GM21619 (cell line): ENCODE results near the gene ARL5A.
A peak's percentile ranks its signal among the peaks of the same experiment; 100 is the strongest.

Experiments used
- ATAC-seq: cut with Tn5 transposase; IDR thresholded peaks from one replicate; pipeline ENCODE4 v1.9.1; 2021; ENCODE audit not compliant: unreplicated experiment

The ARL5A gene

DNA sequence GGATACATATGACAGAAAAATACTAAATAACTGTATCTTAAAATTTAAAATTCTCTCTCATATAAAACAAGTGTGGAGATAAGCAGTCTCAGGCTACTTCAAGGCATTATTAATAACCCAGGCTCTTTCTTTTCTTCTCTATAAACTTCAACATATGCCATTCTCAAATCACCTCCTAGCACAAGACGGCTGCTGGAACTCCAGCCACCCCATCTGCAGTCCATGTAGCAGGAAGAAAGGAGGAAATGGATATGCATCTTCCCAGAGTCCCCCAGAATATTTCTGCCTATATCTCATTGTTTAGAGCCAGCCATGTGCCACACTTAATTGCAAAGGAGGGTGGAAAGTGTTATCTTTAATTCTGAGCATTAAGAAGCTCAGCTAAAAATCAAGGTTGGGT is 58.6 kb downstream of the ARL5A start:
- ATAC-seq, result no peak

DNA sequence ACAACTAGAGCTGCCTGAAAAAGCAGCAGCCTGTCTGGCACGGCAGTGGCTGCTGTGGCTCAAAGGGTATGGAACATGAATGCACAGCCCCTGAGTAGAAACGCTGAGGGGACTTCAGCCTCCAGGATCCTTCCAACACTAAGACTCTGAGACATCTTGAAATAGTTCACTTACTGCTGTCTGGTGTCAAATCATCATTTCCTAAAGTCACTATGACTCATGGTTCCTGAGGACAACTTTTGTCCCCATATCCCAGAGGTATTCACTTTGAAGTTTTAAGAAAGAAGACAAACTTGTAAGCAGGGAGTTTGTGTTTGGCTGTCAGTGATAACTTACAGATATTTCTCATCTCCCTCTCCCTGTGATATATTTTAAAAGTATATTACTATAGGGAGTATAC is 60.7 kb downstream of the ARL5A start:
- ATAC-seq, result no peak

- ATAC-seq, result peak; percentile 56
Observed at GRCh38 chr2:151766437-151767153, 61.6 kb downstream of the ARL5A start.

- peak; percentile 28 for ATAC-seq
Observed at GRCh38 chr2:151765760-151766410, 62.3 kb downstream of the ARL5A start.

DNA sequence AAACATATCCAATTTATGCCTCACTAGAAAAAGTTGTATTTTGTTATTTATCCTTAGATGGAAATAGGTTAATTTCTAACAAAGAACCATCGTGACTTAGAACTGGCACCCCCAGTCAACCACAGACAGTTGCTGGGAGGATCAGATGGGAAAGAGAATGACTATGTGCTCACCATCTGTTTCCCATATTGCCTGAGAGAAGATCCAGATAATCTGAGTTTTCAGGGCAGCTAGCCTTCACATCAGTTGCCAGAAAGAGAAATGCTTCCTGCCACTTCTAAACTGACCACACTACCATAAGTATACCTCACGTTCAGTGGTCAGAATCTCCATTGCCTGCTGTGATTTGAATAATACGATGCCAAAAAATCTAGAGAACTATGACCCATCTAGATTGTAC is 65.5 kb downstream of the ARL5A start:
- ATAC-seq, result no peak

- no peak for ATAC-seq
Observed at GRCh38 chr2:151761687-151762086, 66.5 kb downstream of the ARL5A start.

DNA sequence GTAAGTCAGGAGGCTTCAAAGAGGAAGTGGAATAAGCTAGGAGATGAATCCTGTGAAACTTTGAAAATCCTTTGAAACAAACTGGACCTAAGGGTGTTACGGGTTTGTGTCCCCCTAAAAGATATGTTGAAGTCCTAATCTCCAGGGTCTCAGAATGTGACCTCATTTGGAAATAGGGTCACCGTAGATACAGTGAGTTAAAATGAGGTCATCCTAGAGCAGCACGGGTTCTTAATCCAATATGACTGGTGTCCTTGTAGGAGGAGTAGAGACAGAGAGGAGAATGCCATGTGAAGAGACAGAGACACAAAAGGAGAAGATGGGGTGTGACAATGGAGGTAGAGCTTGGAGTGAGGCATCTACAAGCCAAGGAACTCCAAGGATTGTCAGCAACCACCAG is 67.0 kb downstream of the ARL5A start:
- no peak for ATAC-seq

- ATAC-seq, result no peak
Observed at GRCh38 chr2:151760139-151760650, 68.0 kb downstream of the ARL5A start.

GRCh38 chr2:151758744-151759143 is 69.5 kb downstream of the ARL5A start:
- ATAC-seq, result no peak

GRCh38 chr2:151757861-151758260 is 70.4 kb downstream of the ARL5A start:
- ATAC-seq, result no peak

DNA sequence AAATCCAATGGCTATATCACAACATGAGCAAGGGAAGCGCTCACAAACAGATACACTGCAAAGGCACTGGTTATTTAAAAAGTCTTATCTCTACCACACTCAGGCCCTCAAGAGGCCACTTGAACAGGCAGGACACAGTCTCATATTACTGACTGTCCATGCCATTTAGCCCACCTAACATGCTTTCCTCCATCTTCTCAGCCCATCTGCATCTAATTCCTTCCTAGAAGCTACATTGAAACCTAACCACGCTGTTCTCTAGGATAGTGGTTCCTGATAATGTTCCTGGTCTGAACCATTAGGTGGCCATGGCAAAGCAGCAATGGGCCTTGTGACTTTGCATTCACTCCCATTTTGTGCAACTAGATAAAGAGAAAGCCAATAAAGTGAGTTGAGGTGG is 71.4 kb downstream of the ARL5A start:
- no peak for ATAC-seq

- ATAC-seq, result no peak
Observed at GRCh38 chr2:151754253-151754897, 73.8 kb downstream of the ARL5A start.

DNA sequence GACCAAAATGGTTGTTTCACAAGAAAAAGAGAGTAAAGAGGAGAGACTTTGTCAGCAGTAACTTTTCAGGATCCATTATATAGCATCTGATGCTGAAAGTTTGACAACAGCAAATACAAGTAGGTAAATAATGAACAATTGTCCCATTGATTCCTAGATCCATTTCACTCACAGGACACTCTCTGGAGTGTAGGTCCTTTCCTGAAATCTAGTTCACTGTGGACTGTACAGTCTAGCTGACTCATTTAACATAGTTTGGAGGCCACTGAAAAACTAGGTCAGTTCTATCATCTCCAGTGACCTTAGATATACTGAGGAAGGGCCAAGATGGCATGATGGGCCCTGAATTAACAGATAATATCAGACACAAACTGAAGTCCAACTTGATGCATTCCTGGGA is 74.7 kb downstream of the ARL5A start:
- ATAC-seq, result no peak
